H54 (cell line): ENCODE data around the gene LHFPL5.

Experiments
- DNase-seq: peaks from one replicate; pipeline ENCODE4 v3.0.0; 2011; ENCODE audit warnings: low spot score, mixed read lengths; ENCODE audit not compliant: insufficient read length
- FAIRE-seq: peaks from 3 replicates; lab custom pipeline; 2011; peaks lifted over from hg19 to GRCh38; lab: Jason Lieb, UNC
- POLR2A ChIP-seq: IDR thresholded peaks from 2 replicates; pipeline ENCODE4 v1.6.1; 2011; ENCODE audit warnings: low read depth, mild to moderate bottlenecking, low read length

The LHFPL5 gene

DNA sequence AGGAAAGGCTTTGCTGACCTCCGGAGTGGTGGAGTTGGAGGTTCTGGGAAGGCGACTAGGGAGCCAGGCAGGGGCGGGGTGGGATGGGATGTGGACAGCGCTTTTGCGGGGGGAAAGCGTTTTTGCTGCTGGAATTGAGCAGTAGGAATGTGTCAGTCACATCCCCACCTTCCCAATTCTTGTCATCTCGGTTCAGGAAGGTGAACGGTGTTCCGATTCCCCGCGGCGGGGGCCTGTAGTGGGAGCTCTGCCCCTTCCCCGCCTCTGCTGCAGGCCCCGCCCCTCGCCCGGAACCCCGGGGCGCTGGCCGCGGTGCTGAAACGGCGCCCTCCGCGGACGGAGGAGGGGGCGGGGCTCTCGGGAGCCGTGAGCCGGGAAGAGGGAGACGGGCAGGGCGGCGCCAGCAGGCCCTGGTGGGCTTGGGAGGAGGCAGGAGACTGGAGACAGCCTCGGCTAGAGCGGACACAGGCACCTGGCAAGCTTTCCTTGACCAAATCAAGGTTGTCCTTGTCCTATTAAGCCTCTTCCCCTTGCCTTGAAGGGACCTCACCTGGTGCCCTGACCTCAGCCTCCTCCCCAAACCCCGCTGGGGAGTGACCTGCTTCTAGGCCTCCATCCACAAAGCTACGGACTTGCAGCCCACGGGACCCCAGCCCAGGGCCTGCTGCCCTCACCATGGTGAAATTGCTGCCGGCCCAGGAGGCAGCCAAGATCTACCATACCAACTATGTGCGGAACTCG is at the start of gene LHFPL5:
Gene LHFPL5, plus strand, starts transcription at position 357 of the 741 bp plus-strand sequence. Its CDS starts 319 bp downstream, at position 676.
- FAIRE-seq: no peak
- TF ChIP-seq POLR2A: no peak
- no peak for DNase-seq

DNA sequence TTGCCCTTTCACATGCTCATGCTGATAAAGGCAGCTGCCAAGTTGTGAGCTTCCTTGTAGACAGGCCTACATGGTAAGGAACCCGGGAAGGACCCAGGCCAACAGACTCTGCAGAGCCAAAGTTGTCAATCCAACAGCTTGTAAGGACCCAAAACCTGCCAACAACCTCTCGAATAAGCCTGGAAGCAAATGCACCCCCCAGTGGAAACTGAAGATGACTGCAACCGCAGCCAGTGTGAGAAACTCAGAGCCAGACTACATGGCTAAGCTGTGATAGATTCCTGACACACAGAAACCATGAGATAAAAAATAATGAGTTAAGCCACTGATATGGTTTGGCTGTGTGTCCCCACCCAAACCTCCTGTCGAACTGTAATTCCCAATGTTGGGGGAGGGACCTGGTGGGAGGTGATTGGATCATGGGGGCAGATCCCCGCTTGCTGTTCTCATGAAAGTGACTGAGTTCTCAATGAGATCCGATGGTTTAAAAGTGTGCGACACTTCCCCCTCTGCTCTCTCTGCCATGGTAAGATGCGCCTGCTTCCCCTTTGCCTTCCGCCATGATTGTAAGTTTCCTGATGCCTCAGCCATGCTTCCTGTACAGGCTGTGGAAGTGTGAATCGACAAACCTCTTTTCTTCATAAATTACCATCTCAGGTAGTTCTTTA is 47.6 kb upstream of the LHFPL5 start:
- DNase-seq (no peak), FAIRE-seq (no peak)
- TF ChIP-seq POLR2A: no peak

DNA sequence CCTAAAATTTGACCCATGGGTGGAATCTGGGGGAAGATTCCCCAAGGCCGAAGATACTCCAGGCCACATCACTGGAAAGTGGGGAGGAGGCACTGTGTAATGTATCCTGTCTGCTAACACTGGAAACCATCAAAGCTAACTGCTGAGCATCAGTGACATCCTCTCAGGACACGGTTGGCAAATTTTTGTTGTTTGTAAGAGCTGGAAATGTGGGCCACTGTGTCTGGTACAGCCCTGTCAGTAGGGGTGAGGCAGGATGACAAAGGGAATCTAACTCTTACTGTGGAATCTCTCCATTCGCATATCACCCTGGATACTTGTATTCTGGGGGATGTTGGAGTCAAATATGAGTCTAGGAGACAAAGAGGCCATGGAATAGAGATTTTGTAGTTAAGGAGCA is 45.7 kb upstream of the LHFPL5 start:
- DNase-seq (no peak), FAIRE-seq (no peak)
- no peak for TF ChIP-seq POLR2A

DNA sequence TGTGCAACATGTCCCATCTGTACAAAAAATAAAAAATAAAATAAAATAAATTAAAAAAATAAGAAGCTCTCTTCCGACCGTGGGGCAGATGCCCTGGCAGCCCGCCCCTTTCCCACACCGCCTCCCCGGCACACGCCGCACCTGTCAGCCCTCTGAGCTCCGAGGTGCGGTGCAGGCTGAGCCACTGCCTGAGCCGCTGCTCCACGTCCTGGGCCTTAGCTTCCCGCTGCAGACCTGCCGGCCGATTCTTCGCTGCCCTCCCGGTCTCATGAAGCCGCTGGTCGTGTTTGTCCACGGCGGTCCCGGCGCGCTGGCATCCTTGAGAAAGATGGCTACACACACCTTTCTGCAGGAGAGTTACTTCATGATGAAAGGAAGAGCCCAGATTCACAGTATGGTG is 39.4 kb upstream of the LHFPL5 start:
- no peak for FAIRE-seq
- DNase-seq: no peak
- TF ChIP-seq POLR2A: no peak

DNA sequence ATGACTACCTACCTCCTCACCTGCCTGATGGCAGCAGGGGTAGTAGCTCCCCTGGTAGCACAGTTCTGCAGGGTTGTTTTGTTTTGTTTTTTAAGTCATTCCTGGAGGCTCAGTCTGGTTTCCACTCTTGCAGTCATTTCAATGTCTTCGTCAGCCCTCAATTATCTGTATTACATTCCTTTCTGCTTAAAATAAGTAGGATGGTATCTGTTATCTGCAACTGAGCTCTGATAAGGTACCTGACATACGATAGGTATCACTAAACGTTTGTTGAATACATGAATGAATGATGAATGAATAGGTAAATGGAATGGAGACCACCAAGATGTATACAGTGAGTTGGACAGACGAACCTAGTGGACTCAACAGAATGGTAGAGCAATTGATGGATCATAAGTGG is 35.9 kb upstream of the LHFPL5 start:
- FAIRE-seq (no peak), DNase-seq (no peak)

DNA sequence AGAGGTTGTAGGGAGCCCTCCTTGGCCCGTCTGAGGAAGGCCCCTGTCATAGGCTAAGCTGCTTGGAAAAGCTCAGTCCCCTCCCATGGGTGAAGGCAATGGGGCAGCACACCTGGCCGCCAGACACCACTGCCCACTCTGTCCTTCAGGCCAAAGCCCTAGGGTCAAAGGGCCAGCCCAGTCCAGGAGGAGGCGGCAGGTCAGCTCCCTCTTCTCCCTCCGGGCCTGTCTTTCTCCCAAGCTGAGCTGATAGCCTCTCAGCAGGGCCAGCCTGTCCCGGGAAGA is 33.9 kb upstream of the LHFPL5 start:
- no peak for FAIRE-seq
- no peak for TF ChIP-seq POLR2A
- DNase-seq: no peak

More for the DNA sequence above, 35.9 kb upstream of the LHFPL5 start:
- TF ChIP-seq POLR2A: no peak

DNA sequence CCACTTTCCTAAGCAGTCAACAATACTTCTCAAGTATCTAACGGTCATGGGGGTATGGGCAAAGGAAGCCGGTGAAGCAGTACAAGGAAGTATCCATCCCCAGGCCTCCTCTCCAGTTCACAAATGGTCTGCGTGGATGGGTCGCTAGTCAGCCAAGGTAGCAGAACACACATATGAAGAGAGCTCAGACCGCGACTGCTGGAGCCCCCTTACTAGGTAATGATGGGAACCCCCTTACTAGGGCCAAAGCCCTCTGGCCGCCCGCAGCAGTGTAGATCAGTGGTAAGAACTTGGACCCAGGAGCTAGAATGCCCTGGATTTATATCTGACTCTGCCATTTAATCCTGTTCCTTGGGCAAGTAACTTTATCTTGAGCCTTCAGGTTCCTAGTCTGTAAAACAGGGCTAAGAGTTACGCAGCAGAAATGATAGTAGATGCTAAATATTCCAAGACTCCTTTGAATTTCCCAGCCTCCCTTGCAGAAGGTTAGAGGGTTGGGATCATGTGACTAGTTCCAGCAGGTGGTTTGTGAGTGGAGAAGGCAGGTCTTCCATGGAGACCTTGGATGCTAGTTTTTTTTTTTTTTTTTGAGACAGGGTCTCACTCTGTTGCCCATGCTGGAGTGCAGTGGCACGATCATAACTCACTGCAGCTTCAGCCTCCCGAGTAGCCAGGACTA is 30.9 kb upstream of the LHFPL5 start:
- no peak for DNase-seq

DNA sequence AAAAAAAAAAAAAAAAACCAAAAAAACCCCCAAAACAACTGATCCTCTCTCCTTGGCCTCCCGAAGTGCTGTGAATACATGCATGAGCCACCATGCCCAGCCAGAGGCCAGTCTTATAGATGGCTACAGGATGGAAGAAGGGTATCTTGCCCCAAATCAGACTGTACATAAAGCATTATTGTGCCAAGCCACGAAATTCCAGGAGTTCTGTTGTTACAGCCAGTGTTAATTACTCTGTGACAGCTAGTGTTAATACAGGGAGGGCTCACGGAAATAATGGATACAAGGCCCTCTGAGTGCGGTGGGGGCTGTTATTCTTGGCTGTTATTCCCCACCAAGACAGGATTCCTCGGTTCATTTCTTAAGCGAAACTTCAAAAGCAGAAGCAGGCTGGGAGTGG is 30.1 kb upstream of the LHFPL5 start:
- FAIRE-seq (no peak), DNase-seq (no peak)

More for the DNA sequence above, 30.9 kb upstream of the LHFPL5 start:
- no peak for TF ChIP-seq POLR2A
- FAIRE-seq: no peak

DNA sequence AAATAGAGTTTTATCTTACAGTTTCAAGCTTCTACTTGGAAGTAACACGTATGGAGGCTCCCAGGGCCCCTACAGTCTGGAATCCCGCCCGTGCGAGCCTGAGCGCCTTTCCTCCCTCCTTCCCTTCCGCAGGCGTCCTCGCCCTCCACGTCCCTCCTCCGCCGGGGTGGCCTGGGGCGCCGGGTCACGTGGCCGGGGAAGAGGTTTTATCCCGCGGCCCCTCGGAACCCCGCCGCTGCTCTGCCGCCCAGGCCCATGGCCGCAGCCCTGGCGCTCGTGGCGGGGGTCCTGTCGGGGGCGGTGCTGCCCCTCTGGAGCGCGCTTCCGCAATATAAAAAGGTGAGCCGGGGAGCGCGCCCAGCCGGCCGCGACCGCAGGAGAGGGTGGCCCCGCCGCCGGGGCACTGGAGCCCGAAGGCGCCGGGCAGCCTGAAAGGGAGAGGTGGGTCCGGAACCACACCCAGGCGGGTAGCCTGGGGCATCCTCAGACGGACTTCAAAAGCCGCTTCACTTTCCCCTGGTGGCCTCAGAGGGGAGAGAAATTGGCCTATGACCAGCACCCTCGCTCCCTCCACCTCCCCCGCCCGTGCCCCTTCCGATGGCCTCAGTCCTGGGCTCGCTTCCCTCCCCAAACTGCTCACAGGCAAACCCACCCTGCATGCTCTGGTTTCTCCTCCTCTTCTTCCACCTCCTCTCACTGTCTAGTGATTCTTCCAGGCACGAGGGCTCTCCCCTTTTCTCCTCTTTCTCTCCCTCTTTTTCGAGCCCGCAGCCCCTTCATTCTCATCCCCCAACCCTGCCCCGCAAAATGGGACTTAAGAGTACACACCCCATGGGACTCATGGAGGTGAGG is 28.6 kb upstream of the LHFPL5 start, which contains the start of gene CLPSL2:
Gene CLPSL2, plus strand, starts transcription at position 235 of the 852 bp plus-strand sequence. Its CDS starts 21 bp downstream, at position 256.
- TF ChIP-seq POLR2A: no peak
- FAIRE-seq: no peak

More for the DNA sequence above, 30.1 kb upstream of the LHFPL5 start:
- no peak for TF ChIP-seq POLR2A

DNA sequence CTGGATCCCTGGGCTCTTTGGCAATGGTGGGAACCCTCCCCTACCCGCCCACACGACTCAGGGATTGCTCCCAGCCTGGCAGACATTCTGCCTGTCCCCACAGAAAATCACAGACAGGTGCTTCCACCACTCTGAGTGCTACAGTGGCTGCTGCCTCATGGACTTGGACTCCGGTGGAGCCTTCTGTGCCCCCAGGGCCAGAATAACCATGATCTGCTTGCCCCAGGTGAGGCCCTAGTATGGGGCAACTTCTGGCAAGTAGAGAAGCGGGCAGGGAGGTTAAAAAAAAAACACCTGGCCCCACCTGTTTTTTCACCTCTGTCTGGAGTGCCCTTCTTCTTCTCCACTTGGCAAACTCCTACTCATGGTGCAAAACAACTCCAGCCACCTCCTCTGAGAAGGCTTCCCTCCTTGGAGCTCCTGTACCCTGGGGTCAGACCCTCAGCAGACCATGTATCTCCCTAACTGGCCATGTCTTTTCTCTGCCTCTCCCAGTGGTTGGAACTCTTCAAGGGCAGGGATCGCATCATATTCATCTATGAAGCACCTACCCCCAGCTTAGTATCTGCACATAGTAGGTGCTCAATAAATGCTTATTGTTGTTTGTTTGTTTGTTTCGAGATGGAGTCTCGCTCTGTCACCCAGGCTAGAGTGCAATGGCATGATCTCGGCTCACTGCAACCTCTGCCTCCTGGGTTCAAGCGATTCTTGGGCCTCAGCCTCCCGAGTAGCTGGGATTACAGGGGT is 27.6 kb upstream of the LHFPL5 start:
- TF ChIP-seq POLR2A: no peak
- DNase-seq (no peak), FAIRE-seq (no peak)

More for the DNA sequence above, 28.6 kb upstream of the LHFPL5 start, which contains the start of gene CLPSL2:
- no peak for DNase-seq

DNA sequence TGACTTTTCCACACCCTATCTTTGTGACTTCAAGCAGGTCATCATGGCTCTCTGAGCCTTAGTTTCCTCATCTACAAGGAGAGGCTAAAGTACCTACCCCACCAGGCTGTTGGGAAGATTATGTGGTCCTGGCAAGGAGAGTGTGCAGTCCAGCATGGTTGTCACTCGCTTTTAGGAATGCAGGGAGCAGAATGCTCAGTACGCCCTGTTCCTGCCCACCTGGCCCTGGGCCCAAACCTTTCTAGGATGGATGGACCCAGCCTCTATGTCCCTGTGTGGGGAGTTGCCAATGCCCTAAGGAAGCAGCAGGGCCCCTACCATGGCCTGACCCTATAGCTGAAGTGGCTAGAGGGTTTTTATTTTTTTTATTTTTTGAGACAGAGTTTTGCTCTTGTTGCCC is 26.7 kb upstream of the LHFPL5 start:
- FAIRE-seq: no peak
- no peak for DNase-seq
- no peak for TF ChIP-seq POLR2A

DNA sequence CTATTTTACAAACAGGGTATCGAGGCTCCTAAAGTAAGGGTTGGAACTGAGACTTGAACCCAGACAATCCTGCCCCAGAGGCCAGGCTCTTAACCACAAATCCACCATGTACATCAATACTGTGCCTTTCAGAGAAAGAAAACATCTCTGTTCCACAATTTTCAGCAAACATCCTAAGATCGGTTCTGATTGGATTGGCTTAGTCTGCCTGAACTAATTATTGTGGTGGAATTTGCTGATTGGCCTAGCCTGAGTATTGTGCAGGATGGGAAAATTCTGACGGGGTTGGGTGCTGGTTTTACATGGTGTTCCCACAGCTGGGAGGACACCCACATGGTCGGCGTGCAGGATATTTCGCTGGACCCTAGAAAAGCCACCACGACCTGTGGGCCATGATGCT is 24.4 kb upstream of the LHFPL5 start, which contains the start of gene CLPSL1:
Gene CLPSL1, plus strand, starts transcription at position 301 of the 400 bp plus-strand sequence. Its CDS starts 92 bp downstream, at position 393.
- no peak for TF ChIP-seq POLR2A
- DNase-seq (no peak), FAIRE-seq (no peak)

DNA sequence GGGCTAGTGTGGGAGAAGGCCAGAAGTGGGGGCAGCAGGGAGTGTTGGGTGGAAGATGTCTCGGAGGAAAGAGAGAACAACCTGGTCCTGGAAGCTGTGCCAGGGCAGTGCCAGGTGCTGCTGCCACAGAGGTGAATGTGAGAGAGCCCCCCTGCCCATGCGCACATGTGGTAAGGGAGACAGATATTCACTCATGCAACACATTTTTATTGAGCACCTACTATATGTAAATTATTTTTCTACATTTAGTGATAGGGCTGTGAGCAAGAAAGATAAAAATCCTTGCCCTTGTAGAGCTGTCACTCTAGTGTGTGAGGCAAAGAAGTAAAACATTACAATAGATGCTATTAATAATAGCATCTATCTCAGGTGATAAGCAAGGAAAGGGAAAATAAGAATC is 23.9 kb upstream of the LHFPL5 start:
- no peak for FAIRE-seq
- DNase-seq: no peak
- TF ChIP-seq POLR2A: no peak
